ENCODE data around the gene ZNF132.

The ZNF132 gene

DNA sequence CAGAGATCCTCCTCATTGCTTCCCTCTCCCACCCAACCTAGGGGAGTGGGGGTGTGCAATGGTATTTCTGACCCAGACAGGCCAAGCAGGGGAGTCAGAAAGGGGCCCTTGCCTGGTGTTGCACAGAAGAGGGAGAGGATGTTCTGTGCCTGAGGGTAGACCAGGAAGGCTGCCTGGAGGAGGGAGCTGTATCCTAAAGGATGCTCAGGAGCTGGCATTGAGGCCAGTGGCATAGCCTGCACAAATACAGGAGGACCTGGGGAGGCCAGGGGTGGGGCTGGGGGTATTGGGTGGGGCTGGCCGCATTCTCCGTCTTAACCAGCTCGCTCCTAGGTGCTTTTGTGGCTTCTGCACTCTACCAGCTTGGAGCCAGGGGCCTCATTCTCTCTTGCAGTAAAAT lies 40.0 kb downstream of the ZNF132 start:
- no peak for TF ChIP-seq POLR2AphosphoS5 (IDR thresholded peaks at IDR 0.05; ENCODE audit: low read depth, low read length)
- TF ChIP-seq, protein P1, sequence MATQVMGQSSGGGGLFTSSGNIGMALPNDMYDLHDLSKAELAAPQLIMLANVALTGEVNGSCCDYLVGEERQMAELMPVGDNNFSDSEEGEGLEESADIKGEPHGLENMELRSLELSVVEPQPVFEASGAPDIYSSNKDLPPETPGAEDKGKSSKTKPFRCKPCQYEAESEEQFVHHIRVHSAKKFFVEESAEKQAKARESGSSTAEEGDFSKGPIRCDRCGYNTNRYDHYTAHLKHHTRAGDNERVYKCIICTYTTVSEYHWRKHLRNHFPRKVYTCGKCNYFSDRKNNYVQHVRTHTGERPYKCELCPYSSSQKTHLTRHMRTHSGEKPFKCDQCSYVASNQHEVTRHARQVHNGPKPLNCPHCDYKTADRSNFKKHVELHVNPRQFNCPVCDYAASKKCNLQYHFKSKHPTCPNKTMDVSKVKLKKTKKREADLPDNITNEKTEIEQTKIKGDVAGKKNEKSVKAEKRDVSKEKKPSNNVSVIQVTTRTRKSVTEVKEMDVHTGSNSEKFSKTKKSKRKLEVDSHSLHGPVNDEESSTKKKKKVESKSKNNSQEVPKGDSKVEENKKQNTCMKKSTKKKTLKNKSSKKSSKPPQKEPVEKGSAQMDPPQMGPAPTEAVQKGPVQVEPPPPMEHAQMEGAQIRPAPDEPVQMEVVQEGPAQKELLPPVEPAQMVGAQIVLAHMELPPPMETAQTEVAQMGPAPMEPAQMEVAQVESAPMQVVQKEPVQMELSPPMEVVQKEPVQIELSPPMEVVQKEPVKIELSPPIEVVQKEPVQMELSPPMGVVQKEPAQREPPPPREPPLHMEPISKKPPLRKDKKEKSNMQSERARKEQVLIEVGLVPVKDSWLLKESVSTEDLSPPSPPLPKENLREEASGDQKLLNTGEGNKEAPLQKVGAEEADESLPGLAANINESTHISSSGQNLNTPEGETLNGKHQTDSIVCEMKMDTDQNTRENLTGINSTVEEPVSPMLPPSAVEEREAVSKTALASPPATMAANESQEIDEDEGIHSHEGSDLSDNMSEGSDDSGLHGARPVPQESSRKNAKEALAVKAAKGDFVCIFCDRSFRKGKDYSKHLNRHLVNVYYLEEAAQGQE (IDR thresholded peaks at IDR 0.05; ENCODE audit: insufficient read depth in 1 of 2, low read depth in 2 of 2, low read length in 2 of 2) = no peak
- TF ChIP-seq TAF1 (IDR thresholded peaks at IDR 0.05; ENCODE audit: borderline replicate concordance, insufficient read depth, low read length) = no peak
- no peak for TF ChIP-seq SIN3A (IDR thresholded peaks at IDR 0.05; ENCODE audit: borderline replicate concordance, insufficient read depth, low read length)
- TF ChIP-seq FOXP2 (optimal IDR thresholded peaks at IDR 0.05; ENCODE audit: borderline replicate concordance, extremely low read depth, extremely low read length, insufficient read depth) = no peak

DNA sequence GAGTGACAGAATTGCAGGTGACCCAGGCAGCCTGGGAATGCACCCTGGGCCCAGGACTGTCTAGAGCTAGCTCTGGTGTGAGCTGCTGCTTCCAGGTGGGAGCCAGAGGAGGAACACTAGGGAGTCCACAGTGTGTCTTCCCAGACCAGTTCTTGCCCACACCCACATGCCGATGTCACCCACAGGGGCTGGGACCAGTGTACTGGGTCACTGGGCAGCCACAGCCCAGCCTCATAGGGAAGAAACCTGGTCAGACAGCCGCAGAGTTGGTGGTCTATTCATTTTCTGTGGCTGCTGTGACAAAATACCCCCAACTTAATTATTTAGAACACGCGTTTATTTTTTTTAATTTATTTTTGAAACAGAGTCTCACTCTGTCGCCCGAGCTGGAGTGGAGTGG lies 41.4 kb downstream of the ZNF132 start:
- TF ChIP-seq, protein P1 (IDR thresholded peaks at IDR 0.05; ENCODE audit: insufficient read depth in 1 of 2, low read depth in 2 of 2, low read length in 2 of 2) = no peak
- TF ChIP-seq FOXP2 (optimal IDR thresholded peaks at IDR 0.05; ENCODE audit: borderline replicate concordance, extremely low read depth, extremely low read length, insufficient read depth) = no peak
- TF ChIP-seq SIN3A (IDR thresholded peaks at IDR 0.05; ENCODE audit: borderline replicate concordance, insufficient read depth, low read length) = no peak
- TF ChIP-seq POLR2AphosphoS5 (IDR thresholded peaks at IDR 0.05; ENCODE audit: low read depth, low read length) = no peak
- no peak for TF ChIP-seq TAF1 (IDR thresholded peaks at IDR 0.05; ENCODE audit: borderline replicate concordance, insufficient read depth, low read length)

DNA sequence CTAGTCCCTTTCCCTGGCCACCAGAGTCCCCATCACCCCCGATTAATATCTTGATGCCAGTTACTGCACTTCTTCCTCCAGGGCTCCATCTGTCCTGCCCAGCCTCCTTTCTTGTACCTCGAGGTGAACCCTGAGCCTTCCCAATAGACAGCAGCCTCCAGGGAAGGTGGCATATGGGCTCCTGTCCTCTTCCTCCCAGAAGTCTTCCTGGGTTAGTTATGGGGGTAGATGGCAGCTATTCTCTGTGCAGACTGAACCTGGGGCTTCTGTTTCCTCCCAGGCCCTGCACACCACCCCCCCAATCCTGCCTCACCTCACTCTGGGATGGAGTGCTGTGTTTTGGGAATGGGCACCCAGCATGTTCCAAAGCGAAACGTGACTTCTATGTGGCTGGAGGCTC lies 41.9 kb downstream of the ZNF132 start:
- TF ChIP-seq POLR2AphosphoS5 (IDR thresholded peaks at IDR 0.05; ENCODE audit: low read depth, low read length) (no peak), FOXP2 (optimal IDR thresholded peaks at IDR 0.05; ENCODE audit: borderline replicate concordance, extremely low read depth, extremely low read length, insufficient read depth) (no peak), TAF1 (IDR thresholded peaks at IDR 0.05; ENCODE audit: borderline replicate concordance, insufficient read depth, low read length) (no peak), SIN3A (IDR thresholded peaks at IDR 0.05; ENCODE audit: borderline replicate concordance, insufficient read depth, low read length) (no peak)
- TF ChIP-seq, protein P1 (IDR thresholded peaks at IDR 0.05; ENCODE audit: insufficient read depth in 1 of 2, low read depth in 2 of 2, low read length in 2 of 2) = no peak

DNA sequence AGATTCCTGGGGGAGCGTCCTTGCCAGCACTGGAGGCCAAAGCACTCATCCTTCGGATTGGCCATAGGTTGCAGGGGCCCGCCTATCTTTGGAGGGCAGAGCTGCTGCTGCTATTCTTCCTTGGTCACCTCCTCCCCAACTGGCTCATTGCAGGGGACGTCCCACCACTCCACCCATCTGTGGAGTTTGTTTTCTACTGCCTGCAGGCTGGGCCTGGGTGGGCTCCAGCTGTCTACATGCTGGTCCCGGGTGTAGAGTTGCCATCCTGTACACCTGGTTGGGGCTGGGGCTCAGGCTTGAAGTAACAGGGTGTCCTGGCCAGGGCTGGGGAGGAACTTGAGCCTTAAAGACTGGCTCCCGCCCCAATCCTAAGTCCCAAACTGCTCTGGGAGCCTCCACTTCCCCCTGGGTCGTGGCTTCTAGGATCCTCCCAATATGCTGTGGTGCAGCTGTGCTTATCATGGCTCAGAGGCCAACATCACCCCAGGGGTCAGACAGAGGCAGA lies 42.4 kb downstream of the ZNF132 start:
- TF ChIP-seq FOXP2 (optimal IDR thresholded peaks at IDR 0.05; ENCODE audit: borderline replicate concordance, extremely low read depth, extremely low read length, insufficient read depth) = no peak
- no peak for TF ChIP-seq POLR2AphosphoS5 (IDR thresholded peaks at IDR 0.05; ENCODE audit: low read depth, low read length)
- no peak for TF ChIP-seq TAF1 (IDR thresholded peaks at IDR 0.05; ENCODE audit: borderline replicate concordance, insufficient read depth, low read length)
- TF ChIP-seq SIN3A (IDR thresholded peaks at IDR 0.05; ENCODE audit: borderline replicate concordance, insufficient read depth, low read length) = no peak
- TF ChIP-seq, protein P1 (IDR thresholded peaks at IDR 0.05; ENCODE audit: insufficient read depth in 1 of 2, low read depth in 2 of 2, low read length in 2 of 2) = no peak

All from PFSK-1 (cell line).